Measurements from ENCODE around the gene HHIP. TPM values are rescaled to one million over a fixed set of nuclear protein-coding genes. Genes with fewer than 3 reads are reported as not detected.

The HHIP gene
- total RNA-seq, 1 donor from 2014 or later = 127 TPM

- DNase-seq (ENCODE audit: low read depth in 2 of 2) = no peak
These were observed 10.9 kb downstream of the HHIP start for GRCh38 chr4:144656850-144657249.

GRCh38 chr4:144658015-144658567 lies 12.1 kb downstream of the HHIP start:
- no peak for DNase-seq (ENCODE audit: low read depth in 2 of 2)

GRCh38 chr4:144658903-144659302 lies 12.9 kb downstream of the HHIP start:
- DNase-seq (ENCODE audit: low read depth in 2 of 2) = no peak

GRCh38 chr4:144659447-144659846 lies 13.5 kb downstream of the HHIP start:
- DNase-seq (ENCODE audit: low read depth in 2 of 2) = no peak

GRCh38 chr4:144663834-144664475 lies 18.0 kb downstream of the HHIP start:
- DNase-seq (ENCODE audit: low read depth in 2 of 2) = no peak

GRCh38 chr4:144666539-144667175 lies 20.7 kb downstream of the HHIP start:
- peak in 1 of 2 donors; percentile 34 for DNase-seq (ENCODE audit: low read depth in 2 of 2)

GRCh38 chr4:144667500-144667899 lies 21.5 kb downstream of the HHIP start:
- DNase-seq (ENCODE audit: low read depth in 2 of 2) = peak in 1 of 2 donors; percentile 71

- peak in 1 of 2 donors; percentile 67 for DNase-seq (ENCODE audit: low read depth in 2 of 2)
These were observed 24.8 kb downstream of the HHIP start for GRCh38 chr4:144670776-144671175.

GRCh38 chr4:144674711-144675110 lies 28.8 kb downstream of the HHIP start:
- DNase-seq (ENCODE audit: low read depth in 2 of 2) = no peak

- DNase-seq (ENCODE audit: low read depth in 2 of 2) = no peak
These were observed 35.9 kb downstream of the HHIP start for GRCh38 chr4:144681806-144682205.

GRCh38 chr4:144683516-144683915 lies 37.6 kb downstream of the HHIP start:
- DNase-seq (ENCODE audit: low read depth in 2 of 2) = no peak

- DNase-seq (ENCODE audit: low read depth in 2 of 2) = no peak
These were observed 40.0 kb downstream of the HHIP start for GRCh38 chr4:144685911-144686310.

GRCh38 chr4:144686921-144687320 lies 41.0 kb downstream of the HHIP start:
- DNase-seq (ENCODE audit: low read depth in 2 of 2) = no peak

GRCh38 chr4:144687466-144687865 lies 41.5 kb downstream of the HHIP start:
- no peak for DNase-seq (ENCODE audit: low read depth in 2 of 2)

- no peak for DNase-seq (ENCODE audit: low read depth in 2 of 2)
These were observed 42.1 kb downstream of the HHIP start for GRCh38 chr4:144688035-144688569.

GRCh38 chr4:144689125-144689524 lies 43.2 kb downstream of the HHIP start:
- DNase-seq (ENCODE audit: low read depth in 2 of 2) = no peak

- no peak for DNase-seq (ENCODE audit: low read depth in 2 of 2)
These were observed 49.8 kb downstream of the HHIP start for GRCh38 chr4:144695721-144696120.

- DNase-seq (ENCODE audit: low read depth in 2 of 2) = no peak
These were observed 50.4 kb downstream of the HHIP start for GRCh38 chr4:144696376-144696775.

- peak in 1 of 2 donors; percentile 78 for DNase-seq (ENCODE audit: low read depth in 2 of 2)
These were observed 53.6 kb downstream of the HHIP start for GRCh38 chr4:144699565-144699964.

GRCh38 chr4:144701683-144702233 lies 55.8 kb downstream of the HHIP start:
- peak in 1 of 2 donors; percentile 19 for DNase-seq (ENCODE audit: low read depth in 2 of 2)

GRCh38 chr4:144703494-144703893 lies 57.5 kb downstream of the HHIP start:
- peak in 1 of 2 donors; percentile 34 for DNase-seq (ENCODE audit: low read depth in 2 of 2)
